Retinal pigment epithelial cell (primary cell): ENCODE results near the gene KIF26B.

Experiments
- DNase-seq: peaks from one replicate; pipeline ENCODE4 v3.0.0-alpha.2; 2010; ENCODE audit warnings: low read depth
- H3K4me3 ChIP-seq: 2 replicates; pipeline ENCODE4 v1.5.1; 2011; ENCODE audit warnings: mild to moderate bottlenecking, low read length, control low read depth, moderate library complexity
- TF ChIP-seq, protein P1 (sequence below): conservative IDR thresholded peaks from 2 replicates; pipeline ENCODE4 v1.5.1; 2011; ENCODE audit warnings: low read depth, low read length, control low read depth, inconsistent platforms

KIF26B gene

GRCh38 chr1:245213066-245213831 is 58.5 kb downstream of the KIF26B start:
- H3K4me3 ChIP-seq: no peak overlapping the region
- TF ChIP-seq, protein P1, sequence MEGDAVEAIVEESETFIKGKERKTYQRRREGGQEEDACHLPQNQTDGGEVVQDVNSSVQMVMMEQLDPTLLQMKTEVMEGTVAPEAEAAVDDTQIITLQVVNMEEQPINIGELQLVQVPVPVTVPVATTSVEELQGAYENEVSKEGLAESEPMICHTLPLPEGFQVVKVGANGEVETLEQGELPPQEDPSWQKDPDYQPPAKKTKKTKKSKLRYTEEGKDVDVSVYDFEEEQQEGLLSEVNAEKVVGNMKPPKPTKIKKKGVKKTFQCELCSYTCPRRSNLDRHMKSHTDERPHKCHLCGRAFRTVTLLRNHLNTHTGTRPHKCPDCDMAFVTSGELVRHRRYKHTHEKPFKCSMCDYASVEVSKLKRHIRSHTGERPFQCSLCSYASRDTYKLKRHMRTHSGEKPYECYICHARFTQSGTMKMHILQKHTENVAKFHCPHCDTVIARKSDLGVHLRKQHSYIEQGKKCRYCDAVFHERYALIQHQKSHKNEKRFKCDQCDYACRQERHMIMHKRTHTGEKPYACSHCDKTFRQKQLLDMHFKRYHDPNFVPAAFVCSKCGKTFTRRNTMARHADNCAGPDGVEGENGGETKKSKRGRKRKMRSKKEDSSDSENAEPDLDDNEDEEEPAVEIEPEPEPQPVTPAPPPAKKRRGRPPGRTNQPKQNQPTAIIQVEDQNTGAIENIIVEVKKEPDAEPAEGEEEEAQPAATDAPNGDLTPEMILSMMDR: no peak
- no peak for DNase-seq

DNA sequence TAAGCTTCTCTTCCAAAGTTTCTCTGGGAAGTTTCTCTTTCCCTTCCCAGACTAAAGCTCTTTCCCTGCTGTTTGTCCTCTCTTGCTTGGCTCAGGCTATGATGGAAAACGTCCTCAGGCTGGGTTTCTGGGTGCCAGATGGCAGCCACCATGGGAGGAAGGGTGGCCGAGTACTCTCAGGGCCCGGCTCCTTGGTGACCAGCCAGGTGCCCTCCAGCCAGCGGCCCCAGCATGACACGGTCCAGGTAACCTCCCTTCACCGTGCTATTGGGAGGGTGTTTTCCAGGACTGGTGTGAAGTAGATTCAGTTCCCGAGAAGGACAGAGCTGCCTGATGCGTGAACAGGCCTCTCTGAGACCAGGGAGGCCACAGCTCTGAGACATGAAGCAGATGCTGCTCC is 60.3 kb downstream of the KIF26B start:
- DNase-seq: no peak
- H3K4me3 ChIP-seq: no peak overlapping the region

DNA sequence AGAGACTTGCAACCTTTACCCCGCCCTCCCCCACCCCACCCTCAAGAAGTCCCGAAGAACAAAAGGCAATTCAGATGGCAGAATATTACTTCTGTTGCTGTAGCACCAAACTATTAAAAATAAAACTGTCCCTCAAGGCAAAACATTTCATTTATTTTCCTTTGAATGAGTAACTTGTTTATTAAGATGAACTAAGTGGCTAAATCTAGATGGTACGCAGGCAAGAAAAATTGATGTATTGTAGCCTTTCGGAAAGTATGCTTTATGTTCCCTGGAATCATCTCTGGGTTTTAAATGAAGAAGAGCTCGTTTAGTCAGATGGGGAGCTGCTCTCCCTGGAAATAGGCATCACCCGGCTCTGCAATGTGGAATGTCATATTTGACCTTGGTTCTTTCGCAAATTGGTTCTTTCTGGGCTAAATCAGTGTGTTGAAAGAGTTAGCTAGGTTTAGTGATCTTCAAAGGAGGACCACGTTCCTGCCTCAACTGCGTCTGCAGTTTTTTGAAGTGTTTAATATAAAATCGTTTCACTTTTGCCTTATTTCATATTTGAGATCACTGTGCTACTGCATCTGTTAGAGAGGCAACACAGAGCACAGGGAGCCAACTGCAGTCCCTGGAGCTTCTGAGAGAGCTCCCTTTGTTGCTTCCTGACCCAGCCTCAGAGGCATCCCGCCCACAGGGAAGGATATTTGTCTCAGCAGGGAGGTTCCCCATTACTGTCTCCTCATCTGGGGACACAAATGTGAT is 61.8 kb downstream of the KIF26B start:
- TF ChIP-seq, protein P1: no peak
- DNase-seq: no peak
- H3K4me3 ChIP-seq: no peak overlapping the region

More for the DNA sequence above, 60.3 kb downstream of the KIF26B start:
- TF ChIP-seq, protein P1: no peak

- TF ChIP-seq, protein P1: no peak
- DNase-seq: no peak
- H3K4me3 ChIP-seq: no peak overlapping the region
Observed at GRCh38 chr1:245217853-245218608, 63.2 kb downstream of the KIF26B start.

DNA sequence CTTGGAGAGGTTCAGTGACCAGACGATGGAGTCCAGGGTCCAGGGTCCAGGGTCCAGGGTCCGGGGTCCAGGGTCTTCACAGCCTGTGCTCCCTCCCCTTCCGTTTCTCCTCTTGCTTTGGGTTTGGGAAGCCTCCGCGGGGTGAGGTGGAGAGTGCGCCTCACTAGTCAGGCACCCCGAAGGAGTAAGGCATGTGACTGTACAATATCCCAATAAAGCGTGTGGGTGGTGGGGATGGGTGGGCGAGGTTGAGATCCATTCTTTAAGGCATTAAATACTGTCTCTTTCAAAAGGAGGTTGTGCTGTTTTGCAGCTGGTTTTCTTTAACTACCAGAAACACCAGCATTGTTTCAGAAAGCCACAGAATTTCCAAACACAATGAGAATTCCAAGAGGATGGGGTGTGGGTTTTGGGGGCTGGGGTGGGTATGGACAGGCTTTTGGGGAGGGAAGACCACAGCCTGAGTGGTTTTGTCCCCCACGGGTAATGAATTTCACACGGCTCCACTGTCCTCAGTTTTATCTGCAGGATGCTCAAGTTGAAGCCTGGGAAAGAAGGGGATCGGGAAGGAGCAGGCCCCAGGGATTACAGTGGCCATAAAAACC is 65.7 kb downstream of the KIF26B start:
- no peak for DNase-seq
- no peak overlapping the region for H3K4me3 ChIP-seq
- TF ChIP-seq, protein P1: no peak

DNA sequence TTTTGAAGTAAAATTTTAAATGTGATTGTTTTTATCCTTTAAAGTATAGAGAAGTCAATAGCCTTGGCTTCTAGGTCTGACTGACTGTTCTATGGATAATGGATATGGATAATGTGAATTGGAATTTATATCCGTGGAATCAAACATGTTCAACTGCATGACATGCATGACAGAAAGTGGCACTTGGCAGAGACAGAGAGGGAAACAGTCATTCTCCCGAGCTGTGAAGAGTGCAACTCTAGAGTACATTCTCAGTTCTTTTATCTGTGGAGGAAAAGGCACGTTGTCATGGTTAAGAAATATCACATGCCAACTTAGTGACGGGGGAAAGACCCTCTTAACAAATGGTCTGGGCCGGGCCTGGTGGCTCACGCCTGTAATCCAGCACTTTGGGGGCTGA is 67.0 kb downstream of the KIF26B start:
- TF ChIP-seq, protein P1: no peak
- no peak overlapping the region for H3K4me3 ChIP-seq
- no peak for DNase-seq
